Testis (tissue), 2 donors: ENCODE results near the gene HSP90AB1.

Source experiments
- POLR2A ChIP-seq: fragments of 450-650 bp; IDR thresholded peaks from one replicate; pipeline ENCODE4 v1.6.1; 2017; ENCODE audit warnings: antibody characterized with exemption, mild to moderate bottlenecking, moderate library complexity
- TF ChIP-seq, protein P1 (sequence below), 3 experiments: fragments of 450-650 bp in 2 of 3; fragments of 200-600 bp in 1 of 3; sonication (generic) in 1 of 3; IDR thresholded peaks; one replicate each; pipeline ENCODE4 v1.5.1; 2016 to 2019; ENCODE audit warnings: antibody characterized with exemption in 3 of 3, mild to moderate bottlenecking in 2 of 3, moderate library complexity in 1 of 3

DNA sequence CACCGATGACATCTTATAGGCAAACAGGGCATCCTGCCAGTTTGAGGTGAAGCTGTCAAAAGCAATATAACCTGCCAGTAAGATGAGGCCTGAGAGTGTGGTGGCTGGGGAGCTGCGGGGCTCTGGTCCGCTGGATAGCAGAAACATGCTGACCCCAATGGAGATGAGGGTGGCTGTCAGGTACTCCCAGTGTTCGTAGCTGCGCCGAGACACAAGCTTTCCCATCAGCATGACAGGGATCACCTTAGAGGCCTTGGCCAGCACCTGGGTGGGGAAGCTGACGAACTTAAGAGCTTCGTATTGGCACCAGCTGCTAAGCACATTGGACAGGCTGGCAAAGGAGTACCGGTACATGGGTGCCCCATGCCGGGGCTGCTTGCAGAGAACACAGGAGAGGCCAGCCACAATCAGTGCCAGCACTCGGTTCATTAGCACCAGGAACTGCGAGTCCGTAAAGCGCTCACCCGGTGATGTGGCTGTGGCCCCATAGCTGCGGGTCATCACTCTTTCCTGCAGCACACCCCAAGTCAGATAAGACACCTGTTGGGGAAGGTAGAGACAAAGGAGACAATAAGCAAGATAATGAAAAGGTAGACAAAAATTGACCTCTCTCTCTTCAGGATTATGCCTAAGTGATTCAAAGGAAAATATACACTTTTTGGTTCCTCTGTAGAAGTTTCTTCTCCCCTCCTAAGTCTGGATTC lies 8.4 kb downstream of the HSP90AB1 start:
- TF ChIP-seq, protein P1, sequence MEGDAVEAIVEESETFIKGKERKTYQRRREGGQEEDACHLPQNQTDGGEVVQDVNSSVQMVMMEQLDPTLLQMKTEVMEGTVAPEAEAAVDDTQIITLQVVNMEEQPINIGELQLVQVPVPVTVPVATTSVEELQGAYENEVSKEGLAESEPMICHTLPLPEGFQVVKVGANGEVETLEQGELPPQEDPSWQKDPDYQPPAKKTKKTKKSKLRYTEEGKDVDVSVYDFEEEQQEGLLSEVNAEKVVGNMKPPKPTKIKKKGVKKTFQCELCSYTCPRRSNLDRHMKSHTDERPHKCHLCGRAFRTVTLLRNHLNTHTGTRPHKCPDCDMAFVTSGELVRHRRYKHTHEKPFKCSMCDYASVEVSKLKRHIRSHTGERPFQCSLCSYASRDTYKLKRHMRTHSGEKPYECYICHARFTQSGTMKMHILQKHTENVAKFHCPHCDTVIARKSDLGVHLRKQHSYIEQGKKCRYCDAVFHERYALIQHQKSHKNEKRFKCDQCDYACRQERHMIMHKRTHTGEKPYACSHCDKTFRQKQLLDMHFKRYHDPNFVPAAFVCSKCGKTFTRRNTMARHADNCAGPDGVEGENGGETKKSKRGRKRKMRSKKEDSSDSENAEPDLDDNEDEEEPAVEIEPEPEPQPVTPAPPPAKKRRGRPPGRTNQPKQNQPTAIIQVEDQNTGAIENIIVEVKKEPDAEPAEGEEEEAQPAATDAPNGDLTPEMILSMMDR (IDR thresholded peaks at IDR 0.05) = no peak
- TF ChIP-seq POLR2A = no peak
